Heart left ventricle (tissue), 13 donors: ENCODE measurements around the gene RSU1.

Source experiments
- CTCF ChIP-seq, 12 donors: fragments of 200-600 bp; sonication (generic) in 4 of 12; IDR thresholded peaks; one replicate each; pipeline versions ENCODE4 v1.5.0 to v1.8.0; 2018 to 2022; ENCODE audit warnings: antibody characterized with exemption in 12 of 12, mild to moderate bottlenecking in 5 of 12
- POLR2A ChIP-seq, 2 donors: fragments of 450-650 bp; IDR thresholded peaks; one replicate each; pipeline ENCODE4 v1.6.1; 2017; ENCODE audit warnings: antibody characterized with exemption in 2 of 2, mild to moderate bottlenecking in 2 of 2, moderate library complexity in 2 of 2
- donor health status: ischemic (EF 13 %, LVEDD 7.1; RV severe dilation, severe dysfunction).
- donor health status: DM: no; HTN: yes; CAD: no.
- donor health status: DM: no; HTN: no; CAD: no.
- donor health status: ischemic (EF 25% LVEDD 6.9; RV normal size, moderate dysfunction).
- donor health status: ischemic (EF 25% LVEDD 5.7; RV mildly dilated, moderate dysfunction).
- donor health status: ischemic (EF 35%, LVEDD 5.7; RV mildly dilated, moderate dysfunction).
- donor health status: nonischemic (EF 11% LVEDD 7.7; RV severe dilation, severe dysfunction).
- donor health status: DM: yes; HTN: yes; CAD: no.
- donor health status: PGD.
- donor health status: ischemic (EF 29% LVEDD 5.4; RV normal size, mild dysfunction).
- donor health status: nonischemic (EF 23%, LVEDD 6.1; RV moderate dilation, normal function).

- TF ChIP-seq CTCF (IDR thresholded peaks at IDR 0.05) = no peak
- no peak for TF ChIP-seq POLR2A (IDR thresholded peaks at IDR 0.05)
Measured at GRCh38 chr10:16609211-16609610, 208.0 kb downstream of the RSU1 start.
